ENCODE measurements around the gene MYCBP2. TPM values are rescaled to one million over a fixed set of nuclear protein-coding genes. Genes with fewer than 3 reads are reported as not detected.

MYCBP2 gene
- total RNA-seq, 5 donors from 2014 or later (not counting 1 experiment from before 2014, with no cell fraction given): 153 to 214 (median 176) TPM

GRCh38 chr13:77172650-77173049 is 154.2 kb downstream of the MYCBP2 start:
- H3K4me1 Mint-ChIP-seq: peaks cover 0 to 7% (median 2%) of the 10 kb centered on the region in 3 donors
- DNase-seq: peak in 1 of 35 experiments; percentile 8
- POLR2A ChIA-PET: interaction anchor here in 1 of 2 donors (0.5 kb wide), 1 partner anchor 1572 kb away, joined by 3 read pairs; no protein-coding TSS in a partner anchor

DNA sequence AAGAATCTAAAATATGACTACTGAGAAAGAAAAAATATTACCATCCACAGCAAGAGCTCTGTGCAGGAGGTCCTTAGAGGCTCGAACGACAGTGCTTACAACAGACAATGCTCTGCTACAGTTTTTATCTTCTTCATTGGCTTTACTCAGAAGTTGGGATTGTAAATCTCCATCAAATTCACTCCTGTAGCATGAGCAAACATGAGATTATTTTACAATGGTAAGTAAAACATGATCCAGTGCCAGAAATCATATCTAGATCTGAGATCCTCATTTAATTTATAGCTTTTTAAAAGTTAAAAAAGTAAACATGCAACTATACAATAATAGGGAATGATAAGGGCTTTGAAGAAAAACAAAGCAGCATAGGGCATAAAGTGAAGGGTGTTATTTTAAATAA is 155.4 kb downstream of the MYCBP2 start:
- POLR2A ChIA-PET: no interaction called here
- ATAC-seq (replicated peaks in 1 of 4) (no peak), DNase-seq (no peak)
- Mint-ChIP-seq H3K27ac (no peak overlapping the region), H3K27me3 (no peaks in the 10 kb centered on the region), H3K36me3 (peaks cover 65% of the 10 kb centered on the region), H3K4me1 (peaks cover 2 to 7% (median 7%) of the 10 kb centered on the region in 3 donors), H3K4me3 (no peak overlapping the region), H3K9me3 (no peaks in the 10 kb centered on the region)
- CTCF ChIA-PET: no interaction called here
- no peak overlapping the region for H3K4me3 ChIP-seq (ENCODE audit: control insufficient read depth in 1 of 2, extremely low read depth in 1 of 2, low read length in 1 of 2)
- H3K27me3 ChIP-seq (replicated peaks in 1 of 2; ENCODE audit: control insufficient read depth in 2 of 2, extremely low read depth in 1 of 2, insufficient read depth in 2 of 2, low read length in 1 of 2): no peaks in the 10 kb centered on the region
- no peaks in the 10 kb centered on the region for H3K9me3 ChIP-seq
- H3K4me1 ChIP-seq (ENCODE audit: control insufficient read depth in 1 of 2, extremely low read depth in 1 of 2, insufficient read depth in 2 of 2, low read length in 2 of 2): no peaks in the 10 kb centered on the region
- peaks cover 6 to 66% of the 10 kb centered on the region in 2 donors for H3K36me3 ChIP-seq (ENCODE audit: control insufficient read depth in 2 of 2, extremely low read depth in 1 of 2, insufficient read depth in 1 of 2, low read length in 1 of 2)
- no CpG with 5 or more reads among the region's 2 CpGs for WGBS (ENCODE audit: insufficient coverage)
- no peak overlapping the region for H3K27ac ChIP-seq (ENCODE audit: low read length)

More at GRCh38 chr13:77172650-77173049, 154.2 kb downstream of the MYCBP2 start:
- no CpG with 5 or more reads among the region's 4 CpGs for WGBS (ENCODE audit: insufficient coverage)
- H3K9me3 Mint-ChIP-seq: no peaks in the 10 kb centered on the region
- no peaks in the 10 kb centered on the region for H3K27me3 ChIP-seq (replicated peaks in 1 of 2; ENCODE audit: control insufficient read depth in 2 of 2, extremely low read depth in 1 of 2, insufficient read depth in 2 of 2, low read length in 1 of 2)
- H3K4me1 ChIP-seq (ENCODE audit: control insufficient read depth in 1 of 2, extremely low read depth in 1 of 2, insufficient read depth in 2 of 2, low read length in 2 of 2): no peaks in the 10 kb centered on the region
- H3K27ac ChIP-seq (ENCODE audit: low read length): no peak overlapping the region
- no peak overlapping the region for H3K4me3 ChIP-seq (ENCODE audit: control insufficient read depth in 1 of 2, extremely low read depth in 1 of 2, low read length in 1 of 2)
- H3K4me3 Mint-ChIP-seq: no peak overlapping the region
- no peaks in the 10 kb centered on the region for H3K9me3 ChIP-seq
- ATAC-seq (replicated peaks in 1 of 4): peak in 2 of 4 experiments; percentile 26 to 36
- CTCF ChIA-PET: interaction anchor here in 1 of 2 donors (1.1 kb wide), 1 partner anchor 306 kb away, joined by 3 read pairs; no protein-coding TSS in a partner anchor
- H3K36me3 Mint-ChIP-seq: peaks cover 65% of the 10 kb centered on the region
- H3K27ac Mint-ChIP-seq: peak overlapping the region in 1 of 2 donors; percentile 55
- peaks cover 6 to 66% of the 10 kb centered on the region in 2 donors for H3K36me3 ChIP-seq (ENCODE audit: control insufficient read depth in 2 of 2, extremely low read depth in 1 of 2, insufficient read depth in 1 of 2, low read length in 1 of 2)
- no peaks in the 10 kb centered on the region for H3K27me3 Mint-ChIP-seq

GRCh38 chr13:77168237-77168636 is 158.7 kb downstream of the MYCBP2 start:
- peaks cover 4 to 80% of the 10 kb centered on the region in 2 donors for H3K36me3 ChIP-seq (ENCODE audit: control insufficient read depth in 2 of 2, extremely low read depth in 1 of 2, insufficient read depth in 1 of 2, low read length in 1 of 2)
- no peak overlapping the region for H3K4me3 ChIP-seq (ENCODE audit: control insufficient read depth in 1 of 2, extremely low read depth in 1 of 2, low read length in 1 of 2)
- H3K4me1 Mint-ChIP-seq: peaks cover 2 to 7% (median 7%) of the 10 kb centered on the region in 3 donors
- no peak overlapping the region for H3K4me3 Mint-ChIP-seq
- H3K9me3 ChIP-seq: no peaks in the 10 kb centered on the region
- DNase-seq (no peak), ATAC-seq (replicated peaks in 1 of 4) (no peak)
- H3K36me3 Mint-ChIP-seq: peaks cover 78% of the 10 kb centered on the region
- POLR2A ChIA-PET: no interaction called here
- H3K27ac ChIP-seq (ENCODE audit: low read length): no peak overlapping the region
- H3K4me1 ChIP-seq (ENCODE audit: control insufficient read depth in 1 of 2, extremely low read depth in 1 of 2, insufficient read depth in 2 of 2, low read length in 2 of 2): no peaks in the 10 kb centered on the region
- no peaks in the 10 kb centered on the region for H3K27me3 ChIP-seq (replicated peaks in 1 of 2; ENCODE audit: control insufficient read depth in 2 of 2, extremely low read depth in 1 of 2, insufficient read depth in 2 of 2, low read length in 1 of 2)
- WGBS (ENCODE audit: insufficient coverage): 100% methylated on average over 2 of the region's 6 CpGs
- CTCF ChIA-PET: interaction anchor here in 1 of 2 donors (0.5 kb wide), 1 partner anchor 370 kb away, joined by 3 read pairs; no protein-coding TSS in a partner anchor
- H3K9me3 Mint-ChIP-seq: no peaks in the 10 kb centered on the region
- no peaks in the 10 kb centered on the region for H3K27me3 Mint-ChIP-seq
- no peak overlapping the region for H3K27ac Mint-ChIP-seq

DNA sequence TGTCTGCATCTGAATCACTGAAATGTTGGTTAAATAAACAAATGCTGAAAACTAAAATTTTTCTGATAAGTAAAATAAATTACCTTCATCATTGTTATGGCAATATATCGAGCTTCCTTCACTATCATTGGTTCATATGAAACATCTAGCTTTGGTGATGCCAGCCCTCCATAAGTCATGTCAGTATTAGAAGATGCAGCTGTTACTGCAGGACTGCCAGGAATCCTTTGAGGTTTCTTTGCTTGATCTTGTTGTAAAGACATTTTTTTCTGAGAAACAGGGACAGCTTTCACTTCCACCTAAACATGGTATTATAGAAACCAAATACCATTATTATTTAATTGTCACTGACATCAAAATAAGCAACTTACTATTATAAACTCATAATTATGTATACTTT is 176.2 kb downstream of the MYCBP2 start:
- ATAC-seq (replicated peaks in 1 of 4) (no peak), DNase-seq (no peak)
- Histone ChIP-seq H3K4me3 (ENCODE audit: control insufficient read depth in 1 of 2, extremely low read depth in 1 of 2, low read length in 1 of 2) (no peak overlapping the region), H3K9me3 (no peaks in the 10 kb centered on the region), H3K27me3 (replicated peaks in 1 of 2; ENCODE audit: control insufficient read depth in 2 of 2, extremely low read depth in 1 of 2, insufficient read depth in 2 of 2, low read length in 1 of 2) (no peaks in the 10 kb centered on the region), H3K27ac (ENCODE audit: low read length) (no peak overlapping the region), H3K4me1 (ENCODE audit: control insufficient read depth in 1 of 2, extremely low read depth in 1 of 2, insufficient read depth in 2 of 2, low read length in 2 of 2) (no peaks in the 10 kb centered on the region), H3K36me3 (ENCODE audit: control insufficient read depth in 2 of 2, extremely low read depth in 1 of 2, insufficient read depth in 1 of 2, low read length in 1 of 2) (peaks cover 0 to 48% of the 10 kb centered on the region in 2 donors)
- no peak overlapping the region for H3K4me3 Mint-ChIP-seq
- peaks cover 47% of the 10 kb centered on the region for H3K36me3 Mint-ChIP-seq
- WGBS (ENCODE audit: insufficient coverage): no CpG with 5 or more reads among the region's 1 CpG
- H3K27ac Mint-ChIP-seq: no peak overlapping the region
- no peaks in the 10 kb centered on the region for H3K27me3 Mint-ChIP-seq
- ChIA-PET POLR2A (no interaction called here), CTCF (no interaction called here)
- H3K9me3 Mint-ChIP-seq: no peaks in the 10 kb centered on the region
- H3K4me1 Mint-ChIP-seq: no peaks in the 10 kb centered on the region

GRCh38 chr13:77143431-77143830 is 183.5 kb downstream of the MYCBP2 start:
- H3K27ac Mint-ChIP-seq: no peak overlapping the region
- H3K36me3 Mint-ChIP-seq: peaks cover 69% of the 10 kb centered on the region
- Histone ChIP-seq H3K27me3 (replicated peaks in 1 of 2; ENCODE audit: control insufficient read depth in 2 of 2, extremely low read depth in 1 of 2, insufficient read depth in 2 of 2, low read length in 1 of 2) (no peaks in the 10 kb centered on the region), H3K9me3 (no peaks in the 10 kb centered on the region), H3K4me1 (ENCODE audit: control insufficient read depth in 1 of 2, extremely low read depth in 1 of 2, insufficient read depth in 2 of 2, low read length in 2 of 2) (no peaks in the 10 kb centered on the region), H3K27ac (ENCODE audit: low read length) (no peak overlapping the region), H3K36me3 (ENCODE audit: control insufficient read depth in 2 of 2, extremely low read depth in 1 of 2, insufficient read depth in 1 of 2, low read length in 1 of 2) (peaks cover 0 to 75% of the 10 kb centered on the region in 2 donors), H3K4me3 (ENCODE audit: control insufficient read depth in 1 of 2, extremely low read depth in 1 of 2, low read length in 1 of 2) (no peak overlapping the region)
- ChIA-PET POLR2A (no interaction called here), CTCF (no interaction called here)
- WGBS (ENCODE audit: insufficient coverage): no CpG with 5 or more reads among the region's 1 CpG
- DNase-seq (no peak), ATAC-seq (replicated peaks in 1 of 4) (no peak)
- H3K4me1 Mint-ChIP-seq: peaks cover 0 to 4% (median 0%) of the 10 kb centered on the region in 3 donors
- H3K9me3 Mint-ChIP-seq: no peaks in the 10 kb centered on the region
- no peak overlapping the region for H3K4me3 Mint-ChIP-seq
- no peaks in the 10 kb centered on the region for H3K27me3 Mint-ChIP-seq

DNA sequence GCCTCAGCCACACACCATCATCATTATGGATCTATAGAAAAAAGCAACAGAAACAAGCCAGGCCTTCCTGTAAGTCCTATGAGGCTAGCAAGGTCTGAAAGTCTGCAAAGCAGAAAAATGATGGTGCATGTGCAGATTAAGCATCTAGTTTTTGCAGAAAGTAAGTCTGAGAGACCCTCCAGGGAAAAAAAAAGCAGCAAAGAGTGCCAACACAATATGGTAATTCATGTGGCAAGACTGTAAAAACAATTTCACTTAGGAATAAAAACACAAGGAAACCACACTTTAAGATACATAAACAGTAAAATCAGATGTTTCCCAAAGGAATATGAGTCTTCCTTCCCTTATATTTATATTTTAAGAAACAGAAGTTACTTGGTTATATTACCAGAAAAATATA is 187.6 kb downstream of the MYCBP2 start:
- no peaks in the 10 kb centered on the region for H3K27me3 ChIP-seq (replicated peaks in 1 of 2; ENCODE audit: control insufficient read depth in 2 of 2, extremely low read depth in 1 of 2, insufficient read depth in 2 of 2, low read length in 1 of 2)
- ATAC-seq (replicated peaks in 1 of 4) (no peak), DNase-seq (no peak)
- peaks cover 0 to 72% of the 10 kb centered on the region in 2 donors for H3K36me3 ChIP-seq (ENCODE audit: control insufficient read depth in 2 of 2, extremely low read depth in 1 of 2, insufficient read depth in 1 of 2, low read length in 1 of 2)
- peak overlapping the region in 1 of 2 donors; percentile 35 for H3K27ac Mint-ChIP-seq
- peaks cover 0 to 10% (median 0%) of the 10 kb centered on the region in 3 donors for H3K4me1 Mint-ChIP-seq
- no peak overlapping the region for H3K27ac ChIP-seq (ENCODE audit: low read length)
- no peaks in the 10 kb centered on the region for H3K9me3 Mint-ChIP-seq
- H3K4me3 Mint-ChIP-seq: no peak overlapping the region
- no peaks in the 10 kb centered on the region for H3K4me1 ChIP-seq (ENCODE audit: control insufficient read depth in 1 of 2, extremely low read depth in 1 of 2, insufficient read depth in 2 of 2, low read length in 2 of 2)
- POLR2A ChIA-PET: no interaction called here
- H3K9me3 ChIP-seq: no peaks in the 10 kb centered on the region
- H3K36me3 Mint-ChIP-seq: peaks cover 76% of the 10 kb centered on the region
- H3K27me3 Mint-ChIP-seq: no peaks in the 10 kb centered on the region
- H3K4me3 ChIP-seq (ENCODE audit: control insufficient read depth in 1 of 2, extremely low read depth in 1 of 2, low read length in 1 of 2): no peak overlapping the region
- CTCF ChIA-PET: interaction anchor here in 1 of 2 donors (1.0 kb wide), 1 partner anchor 339 kb away, joined by 3 read pairs; no protein-coding TSS in a partner anchor
